Prostate gland (tissue), 2 donors: ENCODE data around the gene PSD2.

Experiments used
- POLR2AphosphoS5 ChIP-seq: sonication (generic); formaldehyde crosslinking; IDR thresholded peaks from one replicate; pipeline ENCODE4 v1.6.1; 2017; ENCODE audit warnings: antibody characterized with exemption
- TF ChIP-seq, protein P1 (sequence below), 4 experiments: fragments of 200-600 bp in 2 of 4; fragments of 450-650 bp in 2 of 4; sonication (generic) in 2 of 4; IDR thresholded peaks; 1 replicate in 3 of 4; 2 replicates in 1 of 4; pipeline ENCODE4 v1.5.1; 2016 to 2019; ENCODE audit warnings: antibody characterized with exemption in 4 of 4, mild to moderate bottlenecking in 2 of 4, moderate library complexity in 2 of 4

GRCh38 chr5:139850423-139851016 is 54.9 kb downstream of the PSD2 start:
- TF ChIP-seq, protein P1, sequence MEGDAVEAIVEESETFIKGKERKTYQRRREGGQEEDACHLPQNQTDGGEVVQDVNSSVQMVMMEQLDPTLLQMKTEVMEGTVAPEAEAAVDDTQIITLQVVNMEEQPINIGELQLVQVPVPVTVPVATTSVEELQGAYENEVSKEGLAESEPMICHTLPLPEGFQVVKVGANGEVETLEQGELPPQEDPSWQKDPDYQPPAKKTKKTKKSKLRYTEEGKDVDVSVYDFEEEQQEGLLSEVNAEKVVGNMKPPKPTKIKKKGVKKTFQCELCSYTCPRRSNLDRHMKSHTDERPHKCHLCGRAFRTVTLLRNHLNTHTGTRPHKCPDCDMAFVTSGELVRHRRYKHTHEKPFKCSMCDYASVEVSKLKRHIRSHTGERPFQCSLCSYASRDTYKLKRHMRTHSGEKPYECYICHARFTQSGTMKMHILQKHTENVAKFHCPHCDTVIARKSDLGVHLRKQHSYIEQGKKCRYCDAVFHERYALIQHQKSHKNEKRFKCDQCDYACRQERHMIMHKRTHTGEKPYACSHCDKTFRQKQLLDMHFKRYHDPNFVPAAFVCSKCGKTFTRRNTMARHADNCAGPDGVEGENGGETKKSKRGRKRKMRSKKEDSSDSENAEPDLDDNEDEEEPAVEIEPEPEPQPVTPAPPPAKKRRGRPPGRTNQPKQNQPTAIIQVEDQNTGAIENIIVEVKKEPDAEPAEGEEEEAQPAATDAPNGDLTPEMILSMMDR (IDR thresholded peaks at IDR 0.05), result no peak
- TF ChIP-seq POLR2AphosphoS5, result no peak
